GM18502 (cell line): Measurements from ENCODE around the gene CLDN5.

ENCODE experiments used
- ATAC-seq: cut with Tn5 transposase; IDR thresholded peaks from one replicate; pipeline ENCODE4 v1.9.1; 2021; ENCODE audit warnings: mild to moderate bottlenecking; ENCODE audit not compliant: unreplicated experiment, poor library complexity

The CLDN5 gene

GRCh38 chr22:19523240-19524169 is 705 bp downstream of the CLDN5 start:
- ATAC-seq = no peak

GRCh38 chr22:19522881-19523239 is 1.4 kb downstream of the CLDN5 start:
- ATAC-seq = no peak

- no peak for ATAC-seq
These were observed 1.9 kb downstream of the CLDN5 start for GRCh38 chr22:19522190-19522880.

- no peak for ATAC-seq
These were observed 3.5 kb downstream of the CLDN5 start for GRCh38 chr22:19520566-19521305.

- ATAC-seq = no peak
These were observed 4.2 kb downstream of the CLDN5 start for GRCh38 chr22:19520007-19520406.

- ATAC-seq = no peak
These were observed 4.9 kb downstream of the CLDN5 start for GRCh38 chr22:19519041-19519926.

- no peak for ATAC-seq
These were observed 5.6 kb downstream of the CLDN5 start for GRCh38 chr22:19518635-19519034.

GRCh38 chr22:19517919-19518611 is 6.1 kb downstream of the CLDN5 start:
- no peak for ATAC-seq

GRCh38 chr22:19517171-19517500 is 7.1 kb downstream of the CLDN5 start:
- no peak for ATAC-seq

GRCh38 chr22:19516378-19517170 is 7.6 kb downstream of the CLDN5 start:
- ATAC-seq = no peak

GRCh38 chr22:19515654-19516377 is 8.4 kb downstream of the CLDN5 start:
- ATAC-seq = no peak

GRCh38 chr22:19514831-19515565 is 9.2 kb downstream of the CLDN5 start:
- ATAC-seq = no peak

- ATAC-seq = no peak
These were observed 10.4 kb downstream of the CLDN5 start for GRCh38 chr22:19513823-19514222.

GRCh38 chr22:19510919-19511341 is 13.3 kb downstream of the CLDN5 start:
- ATAC-seq = no peak

- no peak for ATAC-seq
These were observed 14.3 kb downstream of the CLDN5 start for GRCh38 chr22:19509923-19510322.

- ATAC-seq = no peak
These were observed 15.0 kb downstream of the CLDN5 start for GRCh38 chr22:19509191-19509590.

- ATAC-seq = no peak
These were observed 16.0 kb downstream of the CLDN5 start for GRCh38 chr22:19508024-19508776.
